Measurements from ENCODE around the gene NTN3.

The NTN3 gene

GRCh38 chr16:2480948-2481347 lies 9.9 kb downstream of the NTN3 start:
- no peak for DNase-seq

- DNase-seq, result no peak
Observed at GRCh38 chr16:2481676-2482075, 10.6 kb downstream of the NTN3 start.

- no peak for DNase-seq
Observed at GRCh38 chr16:2482249-2482648, 11.2 kb downstream of the NTN3 start.

GRCh38 chr16:2482708-2483534 lies 11.8 kb downstream of the NTN3 start:
- no peak for DNase-seq

GRCh38 chr16:2483939-2484897 lies 13.1 kb downstream of the NTN3 start:
- DNase-seq, result no peak

- DNase-seq, result no peak
Observed at GRCh38 chr16:2484898-2485508, 13.9 kb downstream of the NTN3 start.

- no peak for DNase-seq
Observed at GRCh38 chr16:2485811-2486507, 14.9 kb downstream of the NTN3 start.

GRCh38 chr16:2486645-2487516 lies 15.8 kb downstream of the NTN3 start:
- peak; percentile 53 to 60 for DNase-seq

- no peak for DNase-seq
Observed at GRCh38 chr16:2487517-2487842, 16.4 kb downstream of the NTN3 start.

- DNase-seq, result no peak
Observed at GRCh38 chr16:2487903-2488531, 16.9 kb downstream of the NTN3 start.

- no peak for DNase-seq
Observed at GRCh38 chr16:2489581-2489980, 18.5 kb downstream of the NTN3 start.

GRCh38 chr16:2490190-2491105 lies 19.4 kb downstream of the NTN3 start:
- DNase-seq, result no peak

GRCh38 chr16:2492292-2492691 lies 21.2 kb downstream of the NTN3 start:
- no peak for DNase-seq

- DNase-seq, result no peak
Observed at GRCh38 chr16:2493605-2494004, 22.5 kb downstream of the NTN3 start.

GRCh38 chr16:2494616-2495015 lies 23.5 kb downstream of the NTN3 start:
- no peak for DNase-seq

GRCh38 chr16:2495041-2495440 lies 23.9 kb downstream of the NTN3 start:
- DNase-seq, result no peak

GRCh38 chr16:2496223-2497115 lies 25.4 kb downstream of the NTN3 start:
- no peak for DNase-seq

- no peak for DNase-seq
Observed at GRCh38 chr16:2497116-2497630, 26.1 kb downstream of the NTN3 start.

All from stimulated activated CD4-positive, alpha-beta T cell treated with anti-CD3 and anti-CD28 coated beads, Interleukin-2, amount 100 ng/mL, for 48 hours (primary cell).